HG02885 (cell line): ENCODE data around the gene CDK19.

Source experiments
- ATAC-seq: cut with Tn5 transposase; IDR thresholded peaks from one replicate; pipeline ENCODE4 v1.9.1; 2021; ENCODE audit warnings: mild to moderate bottlenecking; ENCODE audit not compliant: unreplicated experiment, poor library complexity

CDK19 gene

DNA sequence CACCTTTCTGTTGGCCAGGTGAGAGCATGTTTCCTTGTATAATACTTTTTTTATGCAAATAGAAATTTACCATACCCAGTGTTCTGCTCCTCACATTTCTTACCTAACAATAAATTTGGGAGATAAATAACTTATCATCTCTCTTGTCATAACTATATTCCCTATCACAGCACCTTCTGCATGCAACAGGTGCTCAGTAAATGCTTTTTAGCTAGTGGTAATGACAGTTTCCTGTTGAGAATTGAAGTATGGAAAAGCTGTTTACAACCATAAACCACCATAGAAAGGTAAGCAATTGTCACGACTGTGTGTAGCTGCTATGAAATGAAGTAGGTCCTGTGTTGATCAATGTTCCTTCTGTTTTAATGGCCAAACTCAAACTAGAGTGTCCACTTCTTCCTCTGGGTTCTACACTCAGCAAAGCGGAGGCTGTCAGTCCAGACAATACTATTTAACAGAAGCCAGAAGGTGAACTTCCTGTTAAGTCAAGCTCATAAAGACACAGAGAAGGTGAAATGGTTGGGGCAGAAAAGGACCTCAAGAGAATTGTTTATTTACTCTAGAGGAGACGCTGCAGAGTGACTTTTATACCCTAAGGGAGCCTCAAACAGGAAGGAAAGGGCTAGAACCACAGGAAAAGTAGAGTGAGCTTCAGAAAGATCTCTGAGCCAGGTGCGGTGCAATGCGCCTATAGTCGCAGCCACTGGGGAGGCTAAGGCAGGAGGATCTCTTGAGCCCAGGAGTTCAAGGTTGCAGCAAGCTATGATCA is 254.8 kb downstream of the CDK19 start:
- no peak for ATAC-seq
